ENCODE measurements around the gene GPR135.
"Not testable (repeated sequence)": the region's sequence is repeated elsewhere in the genome, so short reads cannot be mapped to it uniquely, and the experiment has no call there.

GPR135 gene

DNA sequence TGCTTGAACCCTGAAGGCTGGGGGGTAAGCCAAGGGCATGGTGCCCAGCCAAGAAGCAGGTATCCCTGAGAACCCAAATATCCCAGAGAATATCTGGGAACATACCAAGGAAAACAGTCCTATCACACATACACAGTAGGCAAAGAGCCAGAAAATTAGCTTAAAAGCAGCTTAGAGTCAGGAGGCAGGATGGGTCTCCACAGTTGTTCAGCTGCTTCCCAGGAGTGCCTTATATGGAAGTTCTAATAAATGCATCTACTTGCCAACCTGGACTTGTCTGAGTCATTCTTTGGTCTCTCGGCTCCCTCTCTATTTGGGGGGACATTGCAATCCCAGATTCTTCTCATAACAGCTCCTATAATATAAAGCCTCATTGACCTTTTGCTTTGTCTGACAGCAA lies 9.0 kb upstream of the GPR135 start:
- DNase-seq (ENCODE audit: low read depth, low spot score): no peak

DNA sequence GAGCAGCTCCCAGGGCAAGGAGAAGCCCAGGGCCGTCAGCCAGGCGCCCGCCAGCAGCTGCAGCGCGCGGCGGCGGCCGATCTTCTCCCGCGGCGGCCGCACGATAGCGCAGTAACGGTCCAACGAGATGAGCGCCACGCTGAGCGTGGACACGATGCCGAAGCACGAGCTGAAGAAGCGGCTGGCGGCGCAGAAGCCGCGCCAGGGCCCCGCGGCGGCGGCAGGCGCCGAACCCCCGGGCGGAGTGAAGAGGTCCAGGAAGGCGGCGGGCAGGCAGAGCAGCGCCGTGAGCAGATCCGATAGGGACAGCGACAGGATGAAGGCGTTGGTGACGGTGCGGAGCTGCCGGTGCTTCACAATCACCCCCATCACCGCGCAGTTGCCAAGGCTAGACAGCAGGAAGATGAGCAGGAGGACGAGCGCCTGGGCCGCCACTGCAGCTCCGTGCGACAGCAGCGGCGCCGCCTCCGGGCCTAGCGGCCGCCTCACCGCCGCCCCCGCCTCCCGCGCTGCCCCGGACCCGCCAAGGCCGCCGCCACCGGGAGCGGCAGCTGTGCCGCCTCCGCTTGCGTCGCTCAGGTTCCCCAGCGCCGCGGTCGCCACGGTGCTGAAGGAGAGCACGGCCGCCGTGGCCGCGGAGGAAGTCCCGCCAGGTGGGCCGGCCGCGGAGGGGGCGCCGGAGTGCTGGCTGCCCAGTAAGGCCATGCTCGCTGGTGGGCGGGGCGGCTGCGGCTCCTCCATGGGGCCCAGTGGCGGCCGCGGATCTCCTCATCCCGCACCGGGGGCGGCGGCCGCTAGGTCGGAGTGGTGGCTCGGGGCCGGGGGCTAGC lies 479 bp downstream of the GPR135 start:
- peak; percentile 14 for DNase-seq (ENCODE audit: low read depth, low spot score)

GRCh38 chr14:59463787-59464485 lies 1.2 kb downstream of the GPR135 start:
- no peak for DNase-seq (ENCODE audit: low read depth, low spot score)

DNA sequence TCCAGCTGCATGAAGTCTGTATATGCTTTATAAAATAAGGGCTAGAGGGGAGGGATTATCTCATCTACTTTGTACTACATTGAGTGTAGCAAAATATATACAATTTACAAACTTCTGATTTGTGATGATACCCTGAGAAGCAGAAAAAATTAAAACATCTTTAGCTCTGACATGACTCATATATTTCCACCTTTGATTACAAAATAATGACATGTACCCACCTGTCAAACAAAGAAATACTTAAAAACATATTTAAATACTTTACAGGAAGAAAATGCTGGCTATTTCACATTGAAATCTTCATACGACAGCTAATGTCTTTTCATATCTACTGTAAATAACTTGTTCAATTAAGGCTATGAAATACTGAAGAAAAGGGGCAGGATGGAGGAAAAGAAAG lies 3.3 kb downstream of the GPR135 start:
- DNase-seq (ENCODE audit: low read depth, low spot score): no peak

GRCh38 chr14:59460378-59460777 lies 4.8 kb downstream of the GPR135 start:
- no peak for DNase-seq (ENCODE audit: low read depth, low spot score)

GRCh38 chr14:59458486-59458885 lies 6.7 kb downstream of the GPR135 start:
- no peak for DNase-seq (ENCODE audit: low read depth, low spot score)

GRCh38 chr14:59455411-59455810 lies 9.8 kb downstream of the GPR135 start:
- DNase-seq (ENCODE audit: low read depth, low spot score): no peak

DNA sequence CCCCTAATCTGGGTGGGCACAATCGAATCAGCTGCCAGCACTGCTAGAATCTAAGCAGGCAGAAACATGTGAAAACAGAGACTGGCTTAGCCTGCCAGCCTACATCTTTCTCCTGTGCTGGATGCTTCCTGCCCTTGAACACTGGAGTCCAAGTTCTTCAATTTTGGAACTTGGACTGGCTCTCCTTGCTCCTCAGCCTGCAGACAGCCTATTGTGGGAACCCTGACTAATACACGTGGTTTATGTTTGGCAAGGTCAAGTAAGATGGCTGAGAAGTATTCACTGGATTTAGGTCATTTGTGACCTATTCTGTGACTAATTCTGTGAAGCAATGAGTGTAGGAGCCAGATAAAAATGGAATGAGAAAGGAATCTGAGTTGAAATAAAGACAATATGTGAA lies 11.0 kb downstream of the GPR135 start:
- DNase-seq (ENCODE audit: low read depth, low spot score): no peak

DNA sequence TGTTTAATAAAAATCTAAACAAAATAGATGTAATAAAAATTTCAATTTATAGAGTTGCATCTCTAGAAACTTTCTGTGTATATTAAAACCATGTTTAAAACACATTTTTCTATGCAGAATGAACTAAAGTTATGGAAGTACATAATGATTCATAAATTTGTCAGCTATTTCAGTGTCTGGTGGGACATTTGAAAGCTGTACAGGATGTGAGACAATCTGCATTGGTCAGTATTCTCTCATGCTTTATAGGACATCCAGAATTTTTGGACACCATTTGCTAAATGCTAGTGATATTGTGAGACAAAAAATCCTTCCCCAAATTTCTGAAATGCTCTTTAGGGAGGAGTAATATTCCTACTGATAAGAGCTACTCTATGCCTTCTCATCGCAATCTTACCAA lies 13.3 kb downstream of the GPR135 start:
- DNase-seq (ENCODE audit: low read depth, low spot score): no peak

GRCh38 chr14:59450716-59451115 lies 14.5 kb downstream of the GPR135 start:
- no peak for DNase-seq (ENCODE audit: low read depth, low spot score)

GRCh38 chr14:59448673-59449072 lies 16.5 kb downstream of the GPR135 start:
- DNase-seq (ENCODE audit: low read depth, low spot score): not testable (repeated sequence)

GRCh38 chr14:59439256-59439965 lies 25.8 kb downstream of the GPR135 start:
- DNase-seq (ENCODE audit: low read depth, low spot score): no peak

GRCh38 chr14:59438195-59438647 lies 27.0 kb downstream of the GPR135 start:
- no peak for DNase-seq (ENCODE audit: low read depth, low spot score)

DNA sequence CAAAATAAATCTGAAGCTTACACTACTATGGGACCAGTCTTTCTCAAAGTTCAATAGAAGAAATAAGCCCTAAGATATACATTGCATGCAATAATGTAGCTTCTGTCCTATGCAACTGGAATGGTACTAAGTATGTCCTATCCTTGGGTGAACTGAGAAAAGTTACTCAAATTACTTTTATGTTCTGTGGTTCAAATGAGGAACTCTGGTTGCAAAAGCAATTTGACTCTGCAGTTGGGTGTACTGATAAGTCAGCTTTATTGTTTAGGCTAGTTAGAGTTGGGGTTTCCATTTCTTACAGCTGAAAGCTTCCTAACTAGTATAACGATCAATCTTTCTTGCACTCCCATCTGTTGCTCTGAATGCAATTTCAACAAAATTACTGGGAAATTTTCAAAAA lies 29.2 kb downstream of the GPR135 start:
- no peak for DNase-seq (ENCODE audit: low read depth, low spot score)

DNA sequence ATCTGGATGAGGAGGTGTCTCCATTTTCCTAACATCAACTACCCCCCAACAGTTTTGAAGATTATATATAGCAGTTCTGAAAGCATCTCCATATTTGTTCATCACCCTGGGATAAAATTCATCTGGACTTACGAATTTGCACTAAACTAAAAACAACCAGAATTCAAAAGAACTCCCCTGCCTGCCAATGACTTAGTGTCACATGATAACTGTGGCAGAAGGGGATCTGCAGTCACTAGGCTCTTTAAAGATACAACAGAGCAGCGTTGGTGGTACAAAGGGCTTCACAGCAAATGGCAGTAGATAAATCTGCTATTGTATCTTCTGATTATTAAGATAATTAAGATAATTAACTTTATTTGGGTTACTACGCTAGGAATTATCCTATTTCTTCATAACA lies 30.1 kb downstream of the GPR135 start:
- DNase-seq (ENCODE audit: low read depth, low spot score): no peak

DNA sequence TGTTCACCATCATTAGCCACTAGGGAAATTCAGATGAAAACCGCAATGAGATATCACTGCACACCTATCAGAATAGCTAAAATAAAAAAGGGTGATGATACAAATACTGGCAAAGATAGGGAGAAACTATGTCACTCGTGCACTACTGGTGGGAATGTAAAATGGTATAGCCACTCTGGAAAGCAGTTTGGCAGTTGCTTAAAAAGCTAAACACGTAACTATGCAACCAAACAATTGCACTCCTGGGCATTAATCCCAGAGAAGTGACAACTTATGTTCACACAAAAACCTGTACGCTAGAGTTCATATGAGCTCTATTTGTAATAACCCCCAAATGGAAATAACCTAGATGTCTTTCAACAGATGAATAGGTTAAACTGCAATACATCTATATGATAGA lies 35.4 kb downstream of the GPR135 start:
- DNase-seq (ENCODE audit: low read depth, low spot score): no peak

GRCh38 chr14:59428581-59429012 lies 36.6 kb downstream of the GPR135 start:
- DNase-seq (ENCODE audit: low read depth, low spot score): no peak

DNA sequence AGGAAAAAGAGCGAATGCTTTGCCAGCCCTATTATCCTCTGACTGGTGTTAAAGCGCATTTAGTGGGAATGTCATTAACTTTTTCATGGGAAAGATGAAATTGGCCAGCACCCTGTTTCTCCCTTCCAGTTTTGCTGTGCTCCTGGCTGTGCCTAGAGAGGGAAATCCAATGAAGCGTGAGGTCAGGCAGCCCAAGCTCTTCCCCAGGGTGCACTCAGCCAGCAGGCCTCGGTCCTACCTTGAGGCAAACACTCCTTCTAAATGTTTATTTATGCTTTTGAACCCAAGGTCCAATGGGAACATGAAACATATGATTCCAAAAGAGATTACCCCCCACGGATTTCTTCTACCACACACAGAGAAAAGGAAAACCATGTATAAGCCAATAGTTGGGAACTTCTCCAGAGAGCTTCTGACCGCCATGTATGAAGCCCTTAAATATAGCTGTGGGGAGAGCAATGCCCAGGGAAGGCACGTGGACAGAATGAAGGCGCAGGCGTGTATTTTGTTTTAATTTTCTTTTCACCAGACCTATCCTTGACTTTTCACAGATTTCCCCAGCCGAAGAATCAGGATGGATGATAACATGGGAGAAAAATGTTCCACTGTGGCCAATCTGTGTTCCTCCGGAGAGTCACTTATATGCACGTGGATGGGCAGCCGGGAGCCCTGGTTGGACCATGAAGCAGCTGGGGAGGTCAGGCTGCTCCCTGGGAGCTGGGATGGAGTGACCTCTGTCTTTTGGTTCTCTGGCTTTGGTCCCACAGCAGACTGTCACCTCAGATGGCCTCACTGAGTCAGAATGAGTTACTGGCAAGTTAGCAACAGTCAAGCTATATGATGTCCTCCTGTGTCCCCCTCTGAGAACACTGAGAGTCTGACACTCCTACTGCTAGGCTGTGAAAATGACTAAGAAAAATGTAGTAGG lies 37.3 kb downstream of the GPR135 start:
- no peak for DNase-seq (ENCODE audit: low read depth, low spot score)

GRCh38 chr14:59425322-59425935 lies 39.8 kb downstream of the GPR135 start:
- DNase-seq (ENCODE audit: low read depth, low spot score): no peak

DNA sequence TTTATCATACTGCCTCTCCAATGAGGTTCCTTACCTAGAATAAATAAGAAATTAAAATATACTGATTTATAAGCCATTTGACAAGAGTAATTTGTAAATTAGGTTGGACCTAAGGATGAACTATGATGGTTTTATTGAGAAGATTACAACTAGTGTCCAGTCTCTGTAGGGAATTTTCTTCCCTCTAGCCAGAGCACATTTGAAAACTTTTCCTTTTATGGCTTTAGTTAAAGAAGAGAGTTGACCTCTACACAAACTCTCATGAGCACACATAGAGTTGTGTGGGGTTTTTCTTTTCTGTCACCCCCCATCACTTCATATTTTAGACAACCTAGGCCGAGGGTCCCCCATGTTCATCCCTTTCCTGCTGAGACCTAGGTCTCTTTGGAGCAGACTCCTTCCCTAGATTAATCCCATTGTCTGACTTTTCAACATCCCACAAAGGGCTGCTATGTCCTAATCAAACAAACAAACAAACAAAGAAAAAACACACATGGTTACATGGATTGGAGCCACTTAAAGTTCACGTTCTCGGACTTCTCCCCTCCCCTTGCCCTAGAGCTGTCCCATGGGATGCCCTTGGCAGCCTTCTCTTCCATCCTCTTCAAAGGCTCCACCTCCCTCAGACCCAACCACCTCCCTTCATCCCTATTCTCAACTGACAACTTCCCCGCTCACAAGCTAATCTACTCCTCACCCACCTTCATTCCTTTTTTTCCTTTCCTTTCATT lies 40.7 kb downstream of the GPR135 start:
- DNase-seq (ENCODE audit: low read depth, low spot score): no peak

Data from activated naive CD8-positive, alpha-beta T cell treated with anti-CD3 and anti-CD28 coated beads, Interleukin-2, amount 50 U/mL, for 16 hours (primary cell).